Measurements from ENCODE around the gene XK. TPM values are rescaled to one million over a fixed set of nuclear protein-coding genes. Genes with fewer than 3 reads are reported as not detected.
A peak's percentile ranks its signal among the peaks of the same experiment; 100 is the strongest.
"Not testable (repeated sequence)": the region's sequence is repeated elsewhere in the genome, so short reads cannot be mapped to it uniquely, and the experiment has no call there.

Gene XK, protein sequence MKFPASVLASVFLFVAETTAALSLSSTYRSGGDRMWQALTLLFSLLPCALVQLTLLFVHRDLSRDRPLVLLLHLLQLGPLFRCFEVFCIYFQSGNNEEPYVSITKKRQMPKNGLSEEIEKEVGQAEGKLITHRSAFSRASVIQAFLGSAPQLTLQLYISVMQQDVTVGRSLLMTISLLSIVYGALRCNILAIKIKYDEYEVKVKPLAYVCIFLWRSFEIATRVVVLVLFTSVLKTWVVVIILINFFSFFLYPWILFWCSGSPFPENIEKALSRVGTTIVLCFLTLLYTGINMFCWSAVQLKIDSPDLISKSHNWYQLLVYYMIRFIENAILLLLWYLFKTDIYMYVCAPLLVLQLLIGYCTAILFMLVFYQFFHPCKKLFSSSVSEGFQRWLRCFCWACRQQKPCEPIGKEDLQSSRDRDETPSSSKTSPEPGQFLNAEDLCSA
- 0.08 and 0.26 TPM in 2 replicates for total RNA-seq (2014; rRNA removed; shearing (Covaris generic))
- 0.22 and 0.27 TPM in 2 replicates for polyA plus RNA-seq (2015; cell fraction: cytosol; rRNA removed)
- polyA plus RNA-seq (2015; cell fraction: nucleus; rRNA removed) = 0.09 and 0.23 TPM in 2 replicates

DNA sequence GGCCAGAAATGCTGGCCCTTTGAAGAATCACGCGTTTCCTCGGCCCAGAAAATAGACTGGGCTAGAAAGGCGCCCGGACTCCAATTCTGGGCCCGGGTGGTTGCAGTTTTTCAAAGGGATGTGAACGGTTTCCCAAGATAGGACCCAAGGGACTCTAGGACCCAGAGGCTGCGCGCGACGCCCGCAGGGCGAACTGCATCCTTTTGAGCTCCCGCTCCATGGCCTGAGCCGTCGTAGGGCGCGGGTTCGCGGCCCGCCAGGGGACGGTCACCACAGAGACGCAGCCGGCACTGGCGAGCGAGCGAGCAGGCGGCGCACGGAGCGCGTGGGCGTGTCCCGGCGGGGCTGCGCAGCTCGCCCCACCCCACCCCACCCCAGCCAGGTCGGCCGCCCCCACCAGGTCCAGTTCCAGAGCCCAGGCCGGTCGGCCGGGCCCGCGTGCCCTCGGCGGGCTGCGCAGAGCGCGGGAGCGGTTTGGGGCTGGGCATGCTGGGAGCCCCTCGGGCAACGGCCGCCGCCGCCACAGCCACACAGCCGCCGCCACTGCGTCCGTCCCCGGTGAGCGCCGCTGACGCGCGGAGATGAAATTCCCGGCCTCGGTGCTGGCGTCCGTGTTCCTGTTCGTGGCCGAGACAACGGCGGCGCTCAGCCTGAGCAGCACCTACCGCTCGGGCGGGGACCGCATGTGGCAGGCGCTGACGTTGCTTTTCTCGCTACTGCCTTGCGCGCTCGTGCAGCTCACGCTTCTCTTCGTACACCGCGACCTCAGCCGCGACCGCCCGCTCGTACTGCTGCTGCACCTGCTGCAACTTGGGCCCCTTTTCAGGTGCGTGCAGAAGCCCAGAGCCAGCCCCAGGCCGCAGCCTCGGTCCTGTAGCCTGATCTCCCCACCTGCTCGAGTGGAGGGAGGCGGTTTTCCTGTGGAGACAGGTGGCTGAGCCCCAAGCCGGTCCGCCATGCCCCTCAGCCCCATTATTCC is at the start of gene XK:
XK (plus strand) TSS at position 411 of the 979 bp plus-strand sequence; CDS start at position 582, 171 bp downstream.
- DNase-seq (ENCODE audit: low read depth, low spot score) = peak; percentile 53
- in situ Hi-C loops (cut with HindIII; ENCODE audit: low pct_unique_long_range_greater_than_20kb, low sequenced_read_pairs) = no loop called here

GRCh38 chrX:37638047-37638446 is 47.5 kb upstream of the XK start:
- no peak for DNase-seq (ENCODE audit: low read depth, low spot score)
- in situ Hi-C loops (cut with HindIII; ENCODE audit: low pct_unique_long_range_greater_than_20kb, low sequenced_read_pairs) = no loop called here

- in situ Hi-C loops (cut with HindIII; ENCODE audit: low pct_unique_long_range_greater_than_20kb, low sequenced_read_pairs) = no loop called here
Measured at GRCh38 chrX:37640142-37640541, 45.4 kb upstream of the XK start.

GRCh38 chrX:37641859-37642258 is 43.7 kb upstream of the XK start:
- in situ Hi-C loops (cut with HindIII; ENCODE audit: low pct_unique_long_range_greater_than_20kb, low sequenced_read_pairs) = no loop called here
- no peak for DNase-seq (ENCODE audit: low read depth, low spot score)

More at GRCh38 chrX:37640142-37640541, 45.4 kb upstream of the XK start:
- DNase-seq (ENCODE audit: low read depth, low spot score) = no peak

- DNase-seq (ENCODE audit: low read depth, low spot score) = peak; percentile 4
- in situ Hi-C loops (cut with HindIII; ENCODE audit: low pct_unique_long_range_greater_than_20kb, low sequenced_read_pairs) = no loop called here
Measured at GRCh38 chrX:37644381-37645305, 40.9 kb upstream of the XK start.

DNA sequence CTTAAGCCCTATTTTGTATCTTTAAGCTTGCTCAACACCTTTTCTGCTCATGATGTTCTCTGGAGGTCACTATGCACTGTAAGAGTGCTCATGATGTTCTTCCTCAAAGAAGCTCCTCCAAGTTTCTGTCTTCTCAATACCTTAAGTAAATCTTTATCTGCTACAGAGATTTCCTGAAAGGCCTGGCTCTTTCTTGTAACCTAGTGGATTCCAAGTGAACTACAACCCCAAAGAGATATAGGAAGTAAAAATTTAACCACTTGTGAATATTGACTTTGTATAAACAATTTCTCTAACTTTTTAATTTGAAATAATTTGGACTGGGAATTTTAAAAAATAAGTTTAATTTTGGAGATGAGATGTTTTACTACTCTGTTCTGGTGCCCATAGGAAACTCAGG is 39.3 kb upstream of the XK start:
- peak; percentile 3 for DNase-seq (ENCODE audit: low read depth, low spot score)
- in situ Hi-C loops (cut with HindIII; ENCODE audit: low pct_unique_long_range_greater_than_20kb, low sequenced_read_pairs) = no loop called here

GRCh38 chrX:37650879-37651278 is 34.7 kb upstream of the XK start:
- DNase-seq (ENCODE audit: low read depth, low spot score); in situ Hi-C loops (cut with HindIII; ENCODE audit: low pct_unique_long_range_greater_than_20kb, low sequenced_read_pairs): not testable (repeated sequence)

DNA sequence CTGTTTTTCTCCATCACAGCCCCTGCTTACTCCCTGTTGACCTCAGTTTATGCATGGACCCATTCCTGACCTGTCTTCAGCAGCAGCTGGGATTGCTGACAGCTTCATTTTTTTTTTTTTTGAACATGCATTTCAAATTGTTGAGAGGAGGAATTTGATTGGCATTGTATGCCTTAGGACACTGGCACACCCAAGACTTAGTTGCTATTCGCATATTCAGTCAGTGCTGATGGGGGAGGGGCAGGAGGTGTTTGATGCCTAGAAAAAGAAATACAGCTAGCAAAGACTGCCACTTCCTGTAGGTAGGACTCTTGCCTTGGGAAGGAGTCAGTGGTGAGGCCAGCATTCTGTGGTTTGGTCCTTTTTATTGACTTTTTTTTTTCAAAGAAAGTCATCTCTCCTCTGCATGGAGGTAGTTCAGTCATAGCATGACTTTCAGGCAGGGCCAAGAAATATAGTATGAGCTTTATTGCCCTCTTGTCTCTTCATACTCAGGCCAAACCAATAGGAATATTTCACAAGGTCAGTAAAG is 33.6 kb upstream of the XK start:
- DNase-seq (ENCODE audit: low read depth, low spot score) = no peak
- in situ Hi-C loops (cut with HindIII; ENCODE audit: low pct_unique_long_range_greater_than_20kb, low sequenced_read_pairs) = no loop called here

DNA sequence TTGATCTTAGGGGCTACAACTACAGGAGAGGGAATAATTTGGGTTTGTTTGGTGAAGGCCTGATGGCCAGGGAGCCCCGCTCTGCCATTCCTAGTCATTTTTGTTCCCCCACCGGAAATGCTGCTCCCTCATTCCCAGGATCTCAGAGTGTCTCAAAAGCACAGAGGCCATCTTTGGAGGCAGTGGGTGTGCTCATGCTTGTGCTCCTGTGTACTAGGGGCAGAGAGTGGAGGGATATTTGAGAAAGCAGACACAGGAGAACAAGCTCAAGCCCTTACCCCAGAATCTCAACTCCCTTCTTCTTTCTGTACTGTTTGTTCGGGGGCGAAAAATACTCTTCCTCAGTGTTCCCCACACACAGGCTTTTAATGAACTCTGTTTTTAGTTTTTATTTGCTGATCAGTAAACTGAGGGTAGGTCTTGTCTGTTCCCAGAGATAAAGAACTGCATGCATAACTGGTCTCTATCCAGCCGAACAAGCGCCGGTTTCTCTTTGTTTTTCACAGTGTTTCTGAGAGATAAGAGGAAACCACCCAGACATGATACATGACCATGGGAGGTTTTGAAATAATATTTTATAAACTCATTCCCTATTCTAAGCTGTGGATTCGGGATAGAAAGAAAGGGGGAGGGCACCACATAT is 32.9 kb upstream of the XK start:
- DNase-seq (ENCODE audit: low read depth, low spot score) = no peak
- in situ Hi-C loops (cut with HindIII; ENCODE audit: low pct_unique_long_range_greater_than_20kb, low sequenced_read_pairs) = no loop called here

DNA sequence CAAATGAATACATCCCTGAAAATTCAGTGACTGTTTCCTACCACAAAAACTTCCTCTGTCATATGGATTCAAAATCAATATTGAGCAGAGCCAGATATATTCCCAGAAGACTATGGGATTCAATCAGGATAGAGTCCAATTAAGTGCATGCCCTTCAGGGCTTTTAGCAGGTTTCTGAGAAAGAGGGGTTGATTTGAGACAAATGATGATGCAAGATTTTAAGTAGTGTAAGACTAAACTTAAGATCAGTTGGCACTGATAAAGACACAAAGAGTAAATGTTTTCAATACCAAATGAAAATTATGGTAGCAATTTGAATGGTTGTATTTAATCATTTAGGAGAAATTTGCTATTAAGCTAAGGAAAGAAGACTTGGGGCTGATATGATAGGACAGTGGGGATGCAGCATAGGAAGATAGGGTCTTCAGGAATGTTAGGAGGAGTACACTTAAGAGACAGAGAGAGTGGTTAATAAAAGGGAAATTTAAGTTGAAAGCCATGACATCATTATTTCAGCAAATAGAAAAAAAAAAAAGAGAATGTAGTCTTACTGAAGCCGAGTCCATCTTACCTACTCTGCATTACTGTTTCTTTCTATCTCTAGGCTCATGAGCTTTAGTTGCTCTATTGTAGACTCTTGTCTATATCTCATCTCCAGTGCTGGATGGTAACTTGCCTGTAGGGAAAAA is 32.0 kb upstream of the XK start:
- no peak for DNase-seq (ENCODE audit: low read depth, low spot score)

DNA sequence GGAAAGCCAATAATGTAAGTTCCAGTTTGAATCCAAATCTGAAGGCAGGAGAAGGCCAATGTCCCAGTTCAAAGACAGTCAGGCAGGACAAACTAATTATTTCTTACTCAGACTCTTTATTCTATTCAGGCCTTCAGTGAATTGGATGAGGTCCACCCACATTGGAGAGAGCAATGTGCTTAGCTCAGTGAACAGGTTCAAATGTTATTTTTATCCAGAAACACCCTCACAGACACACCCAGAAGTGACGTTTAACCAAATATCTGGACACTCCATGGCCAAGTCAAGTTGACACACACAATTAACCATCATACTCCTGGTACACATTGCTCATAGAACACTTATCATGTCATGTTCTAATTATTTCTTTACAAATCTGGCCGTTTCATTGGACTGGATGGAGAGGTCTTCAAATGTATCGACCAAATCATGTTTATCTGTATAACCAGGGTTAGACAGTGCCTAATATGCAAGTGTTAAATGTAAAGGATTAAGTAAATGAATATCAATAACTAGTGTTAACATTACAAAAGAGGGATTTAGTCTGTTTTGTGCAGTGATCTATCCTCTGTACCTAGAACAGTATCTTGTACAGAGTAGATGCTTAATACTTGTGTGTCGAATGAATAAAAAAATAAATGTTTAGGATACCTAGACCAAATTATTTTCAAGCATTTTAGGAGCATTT is 27.1 kb upstream of the XK start:
- DNase-seq (ENCODE audit: low read depth, low spot score) = no peak
- in situ Hi-C loops (cut with HindIII; ENCODE audit: low pct_unique_long_range_greater_than_20kb, low sequenced_read_pairs) = no loop called here

More for the DNA sequence above, 32.0 kb upstream of the XK start:
- in situ Hi-C loops (cut with HindIII; ENCODE audit: low pct_unique_long_range_greater_than_20kb, low sequenced_read_pairs) = no loop called here

- in situ Hi-C loops (cut with HindIII; ENCODE audit: low pct_unique_long_range_greater_than_20kb, low sequenced_read_pairs) = no loop called here
- no peak for DNase-seq (ENCODE audit: low read depth, low spot score)
Measured at GRCh38 chrX:37659047-37659446, 26.5 kb upstream of the XK start.

- in situ Hi-C loops (cut with HindIII; ENCODE audit: low pct_unique_long_range_greater_than_20kb, low sequenced_read_pairs) = no loop called here
- DNase-seq (ENCODE audit: low read depth, low spot score) = no peak
Measured at GRCh38 chrX:37662181-37662580, 23.4 kb upstream of the XK start.

DNA sequence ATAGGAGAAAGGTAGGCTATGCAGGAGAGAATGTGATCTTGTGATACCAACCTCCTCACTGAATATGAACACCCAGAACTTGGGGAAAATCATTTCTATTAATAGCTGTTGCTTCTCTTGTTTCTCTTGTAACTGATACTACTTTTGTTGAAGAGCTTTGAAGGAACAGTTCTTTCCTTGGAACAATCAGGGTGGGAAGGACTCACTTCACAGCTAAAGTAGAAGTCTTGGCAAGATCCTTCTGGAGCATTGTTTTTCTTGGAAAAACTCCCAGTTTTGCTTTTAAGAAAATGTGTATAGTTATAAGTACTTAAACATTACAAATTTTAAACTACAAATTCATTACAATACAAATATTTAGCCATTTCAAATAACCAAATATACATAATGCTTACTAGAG is 19.1 kb upstream of the XK start:
- in situ Hi-C loops (cut with HindIII; ENCODE audit: low pct_unique_long_range_greater_than_20kb, low sequenced_read_pairs) = no loop called here
- no peak for DNase-seq (ENCODE audit: low read depth, low spot score)

- in situ Hi-C loops (cut with HindIII; ENCODE audit: low pct_unique_long_range_greater_than_20kb, low sequenced_read_pairs) = no loop called here
- DNase-seq (ENCODE audit: low read depth, low spot score) = no peak
Measured at GRCh38 chrX:37667141-37667540, 18.4 kb upstream of the XK start.

Measured in SK-MEL-5 (cell line).